GM12878 (cell line): ENCODE results near the gene ZNF444.

Experiments used
- CEBPB ChIP-seq, 2 experiments: fragments of 150-350 bp in 1 of 2; IDR thresholded peaks; 2 replicates each; pipeline ENCODE4 v1.6.1; 2012 to 2014; ENCODE audit warnings: low read depth in 2 of 2, low read length in 2 of 2, borderline replicate concordance in 1 of 2, inconsistent platforms in 1 of 2
- EZH2 ChIP-seq: IDR thresholded peaks from 2 replicates; pipeline ENCODE4 v1.6.1; 2012; ENCODE audit warnings: low read depth, mild to moderate bottlenecking, control low read depth, inconsistent platforms, low read length, borderline replicate concordance; ENCODE audit not compliant: control insufficient read depth
- FOXM1 ChIP-seq: IDR thresholded peaks from 2 replicates; pipeline ENCODE4 v1.6.1; 2012; ENCODE audit warnings: low read depth, mild to moderate bottlenecking, inconsistent platforms, low read length, moderate library complexity
- HDAC2 ChIP-seq: fragments of 200-600 bp; sonication (generic); IDR thresholded peaks from 2 replicates; pipeline ENCODE4 v1.6.1; 2017
- JUND ChIP-seq: IDR thresholded peaks from 2 replicates; pipeline ENCODE4 v1.6.1; 2012; ENCODE audit warnings: low read depth, mild to moderate bottlenecking, low read length, improper control_type of control experiment, moderate library complexity
- MYC ChIP-seq: IDR thresholded peaks from 2 replicates; pipeline ENCODE4 v1.6.1; 2011; ENCODE audit warnings: mild to moderate bottlenecking, low read length, moderate library complexity, inconsistent platforms; ENCODE audit not compliant: insufficient read depth, insufficient replicate concordance, insufficient read length, severe bottlenecking
- NR2F1 ChIP-seq: fragments of 450-650 bp; conservative IDR thresholded peaks from 2 replicates; pipeline ENCODE4 v1.6.1; 2017; ENCODE audit warnings: mild to moderate bottlenecking
- POLR2A ChIP-seq: IDR thresholded peaks from 2 replicates; pipeline ENCODE4 v1.6.1; 2011; ENCODE audit warnings: low read depth, mild to moderate bottlenecking, low read length
- RAD21 ChIP-seq: IDR thresholded peaks from 2 replicates; pipeline ENCODE4 v1.6.1; 2011; ENCODE audit warnings: mild to moderate bottlenecking, low read depth, low read length, moderate library complexity; ENCODE audit not compliant: insufficient read depth
- ZNF24 ChIP-seq: fragments of 450-650 bp; IDR thresholded peaks from 2 replicates; pipeline ENCODE4 v1.6.1; 2017; ENCODE audit warnings: antibody characterized with exemption, mild to moderate bottlenecking
- ZNF274 ChIP-seq: IDR thresholded peaks from one replicate; pipeline ENCODE4 v1.8.0; 2011; ENCODE audit not compliant: insufficient read length, insufficient read depth
- ZNF384 ChIP-seq: IDR thresholded peaks from 2 replicates; pipeline ENCODE4 v1.6.1; 2012; ENCODE audit warnings: low read depth, mild to moderate bottlenecking, low read length, improper control_type of control experiment, borderline replicate concordance
- ZZZ3 ChIP-seq: IDR thresholded peaks from 2 replicates; pipeline ENCODE4 v1.6.1; 2011; ENCODE audit warnings: low read depth; ENCODE audit not compliant: control insufficient read depth, insufficient read length
- TF ChIP-seq, protein P1 (sequence below): IDR thresholded peaks from 2 replicates; pipeline ENCODE4 v1.6.1; 2011; ENCODE audit warnings: mild to moderate bottlenecking, low read depth, low read length, moderate library complexity; ENCODE audit not compliant: insufficient replicate concordance

- no peak for TF ChIP-seq EZH2
- TF ChIP-seq JUND, result no peak
- no peak for TF ChIP-seq CEBPB (IDR thresholded peaks at IDR 0.05; ENCODE audit: borderline replicate concordance in 1 of 2, low read depth in 2 of 2, low read length in 2 of 2)
- no peak for TF ChIP-seq ZNF384
- TF ChIP-seq RAD21, result no peak
- TF ChIP-seq HDAC2, result no peak
- TF ChIP-seq ZZZ3, result no peak
- TF ChIP-seq, protein P1, sequence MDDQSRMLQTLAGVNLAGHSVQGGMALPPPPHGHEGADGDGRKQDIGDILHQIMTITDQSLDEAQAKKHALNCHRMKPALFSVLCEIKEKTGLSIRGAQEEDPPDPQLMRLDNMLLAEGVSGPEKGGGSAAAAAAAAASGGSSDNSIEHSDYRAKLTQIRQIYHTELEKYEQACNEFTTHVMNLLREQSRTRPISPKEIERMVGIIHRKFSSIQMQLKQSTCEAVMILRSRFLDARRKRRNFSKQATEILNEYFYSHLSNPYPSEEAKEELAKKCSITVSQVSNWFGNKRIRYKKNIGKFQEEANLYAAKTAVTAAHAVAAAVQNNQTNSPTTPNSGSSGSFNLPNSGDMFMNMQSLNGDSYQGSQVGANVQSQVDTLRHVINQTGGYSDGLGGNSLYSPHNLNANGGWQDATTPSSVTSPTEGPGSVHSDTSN, result no peak
- TF ChIP-seq ZNF24, result no peak
- TF ChIP-seq POLR2A, result no peak
- no peak for TF ChIP-seq FOXM1
- no peak for TF ChIP-seq MYC
- TF ChIP-seq NR2F1, result no peak
- TF ChIP-seq ZNF274, result no peak
Measured at GRCh38 chr19:56148096-56148495, 7.0 kb downstream of the ZNF444 start.
